CD4-positive, alpha-beta T cell treated with Interleukin-6 for 4 hours (primary cell): ENCODE results near the gene SPACA7.

Experiments
- DNase-seq: peaks from one replicate; pipeline ENCODE4 v3.0.0-alpha.2; 2020; ENCODE audit warnings: mixed read lengths

The SPACA7 gene, protein sequence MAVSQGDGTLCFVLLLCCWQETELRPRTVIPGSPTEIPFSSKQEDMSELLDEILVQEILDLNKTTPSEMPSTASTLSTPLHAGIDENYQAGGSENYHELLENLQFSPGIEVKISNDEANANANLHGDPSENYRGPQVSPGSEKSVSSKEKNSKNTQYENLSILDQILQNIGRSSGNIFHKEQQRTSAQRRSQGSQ

GRCh38 chr13:112376050-112376681 is at the start of gene SPACA7:
Gene SPACA7 (plus strand): TSS chr13:112376355. CDS start chr13:112376386, 31 bp downstream.
- DNase-seq = no peak

DNA sequence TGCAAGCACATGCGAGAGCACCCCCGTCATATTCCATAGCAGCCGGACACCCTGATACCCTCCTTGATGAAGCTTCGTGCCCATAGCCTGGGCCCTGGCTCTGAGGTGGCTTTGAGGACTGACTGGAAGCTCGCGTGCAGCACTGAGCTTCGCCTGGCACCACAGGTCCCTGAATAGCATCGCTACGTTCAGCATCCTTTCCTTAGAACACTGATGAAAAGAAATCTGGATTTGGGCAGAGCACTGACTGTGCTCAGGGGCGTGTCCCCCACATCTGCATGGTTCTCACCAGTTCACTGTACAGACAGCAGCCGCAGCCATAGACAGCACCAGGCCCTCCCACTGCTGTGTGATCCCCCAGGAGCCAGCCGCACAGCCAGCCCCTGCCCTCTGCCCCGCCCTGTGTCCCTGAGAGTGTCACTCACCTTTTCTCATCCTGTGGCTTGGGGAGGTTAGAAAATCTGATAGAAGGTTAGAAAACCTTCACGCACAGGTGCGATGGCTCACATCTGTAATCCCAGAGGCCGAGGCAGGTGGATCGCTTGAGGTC is 49.3 kb upstream of the SPACA7 start:
- no peak for DNase-seq

DNA sequence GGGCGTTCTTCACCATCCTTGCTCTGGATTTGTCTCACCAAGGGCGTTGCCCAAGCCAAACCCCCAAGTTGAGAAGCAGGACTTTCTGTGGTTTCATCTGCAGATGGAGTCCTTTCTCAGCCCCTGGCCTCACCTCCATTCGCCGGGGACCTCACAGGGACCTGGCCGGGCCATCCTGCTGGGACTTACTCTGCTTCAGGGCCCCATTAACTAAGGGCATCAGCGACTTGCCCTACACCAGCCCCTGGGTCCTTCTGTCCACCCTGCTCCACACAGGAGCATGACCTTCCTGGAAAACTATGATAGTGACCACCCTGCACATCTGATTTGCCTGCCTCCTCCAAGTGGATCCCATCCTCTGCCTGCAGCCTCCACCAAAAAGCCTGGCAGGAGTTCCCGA is 47.2 kb upstream of the SPACA7 start:
- no peak for DNase-seq

DNA sequence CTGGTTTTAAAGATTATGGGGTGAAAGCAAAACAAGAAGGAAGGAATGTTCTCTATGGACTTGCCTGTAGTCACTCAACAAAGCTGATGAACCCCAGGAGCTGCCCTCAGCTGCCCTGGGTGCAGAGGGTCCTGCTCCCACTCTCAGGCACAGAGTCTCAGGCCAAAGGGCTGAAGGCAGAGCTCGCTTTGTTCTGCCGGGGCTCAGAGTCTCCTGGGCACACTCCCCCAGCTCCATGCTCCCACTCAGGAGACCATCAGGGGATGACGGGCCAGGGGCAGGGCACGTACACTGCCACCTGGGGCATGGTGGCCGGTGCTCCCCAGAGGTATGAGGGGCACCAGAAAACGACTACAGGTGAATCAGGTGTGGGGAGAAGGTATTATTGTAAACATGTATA is 46.8 kb upstream of the SPACA7 start:
- DNase-seq = no peak

- DNase-seq = no peak
Observed at GRCh38 chr13:112330066-112330465, 46.1 kb upstream of the SPACA7 start.

GRCh38 chr13:112330479-112331381 is 45.4 kb upstream of the SPACA7 start:
- DNase-seq = no peak

- no peak for DNase-seq
Observed at GRCh38 chr13:112331675-112332074, 44.5 kb upstream of the SPACA7 start.

- no peak for DNase-seq
Observed at GRCh38 chr13:112332727-112333126, 43.4 kb upstream of the SPACA7 start.

- DNase-seq = no peak
Observed at GRCh38 chr13:112333756-112334543, 42.2 kb upstream of the SPACA7 start.

DNA sequence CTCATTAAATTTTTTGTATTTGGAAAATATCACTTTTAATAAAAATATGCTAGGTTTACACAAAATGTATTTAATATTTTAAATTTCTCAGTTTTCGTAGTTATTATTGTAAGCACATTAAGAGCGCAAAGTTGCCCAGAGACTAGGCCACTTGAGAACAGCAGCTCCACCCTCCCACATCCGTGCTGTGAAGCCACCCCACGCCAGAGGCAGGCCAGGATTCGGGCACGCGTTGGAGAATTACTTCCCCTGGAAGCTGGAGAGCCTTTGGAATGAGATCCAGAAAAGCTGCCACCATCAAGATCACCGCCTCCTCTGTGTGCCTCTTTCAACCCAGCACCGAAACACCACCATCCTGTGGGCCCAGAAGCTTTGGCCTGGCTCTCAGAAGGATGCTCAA is 41.0 kb upstream of the SPACA7 start:
- no peak for DNase-seq

GRCh38 chr13:112341446-112341845 is 34.7 kb upstream of the SPACA7 start:
- no peak for DNase-seq

DNA sequence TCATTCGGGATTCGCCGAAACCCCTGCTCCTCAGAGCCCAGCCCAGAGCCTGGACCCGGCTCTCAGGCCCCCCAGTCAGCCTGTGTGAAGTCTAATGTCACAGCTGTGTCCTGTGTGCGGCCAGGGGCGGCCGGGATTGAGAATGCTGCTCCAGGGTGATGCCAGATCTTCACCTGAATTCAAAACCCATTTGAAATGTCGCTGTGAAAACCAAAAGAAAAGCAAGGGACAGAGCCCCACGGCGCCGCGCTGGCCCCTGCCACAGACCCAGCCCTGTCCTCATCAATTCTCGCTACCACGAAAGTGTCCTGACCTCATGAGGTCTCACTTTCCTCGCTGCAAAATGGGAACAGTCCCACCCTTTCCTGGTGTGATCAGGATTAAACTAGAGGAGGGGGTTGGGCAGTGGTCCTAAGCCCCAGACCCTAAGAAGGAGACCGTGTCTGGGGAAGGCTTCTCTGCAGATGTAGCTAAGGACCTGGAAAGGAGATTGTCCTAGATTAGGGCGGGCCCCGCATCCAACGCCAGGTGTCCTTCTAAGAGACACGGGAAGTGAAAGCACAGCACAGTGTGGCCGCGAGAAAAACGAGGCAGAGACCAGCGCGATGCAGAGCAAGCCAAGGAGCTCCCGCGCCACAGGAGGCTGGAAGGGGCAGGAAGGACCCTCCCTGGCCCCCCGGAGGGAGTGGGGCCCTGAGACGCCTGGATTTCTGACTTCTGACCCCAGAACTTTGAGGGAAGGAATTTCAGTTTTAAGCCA is 34.0 kb upstream of the SPACA7 start:
- DNase-seq = no peak

DNA sequence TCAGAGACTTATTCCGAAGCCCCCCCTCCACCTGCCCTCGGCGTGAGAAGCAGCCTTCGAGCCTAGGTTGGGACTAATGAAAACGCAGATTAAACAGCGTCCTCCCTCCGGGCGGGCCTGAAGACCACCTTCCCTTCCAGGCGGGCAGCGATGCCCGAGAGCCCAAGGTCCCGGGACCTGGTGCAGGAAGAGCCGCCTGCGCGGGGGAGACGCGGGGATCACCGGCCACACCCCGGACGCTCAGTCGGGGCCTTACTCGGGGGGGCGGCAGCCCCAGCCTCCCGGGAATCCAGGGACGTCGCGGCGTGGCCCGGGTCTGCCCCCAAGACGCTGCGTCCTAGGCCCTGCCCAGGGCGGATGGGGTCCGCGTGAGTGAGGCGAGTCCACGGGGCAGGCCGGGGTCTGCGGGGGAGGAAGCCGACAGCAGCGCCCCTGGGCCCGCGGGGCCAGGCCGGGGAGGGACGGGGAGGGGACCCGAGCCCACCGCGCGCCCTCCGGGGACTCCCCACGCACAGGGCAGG is 33.3 kb upstream of the SPACA7 start:
- no peak for DNase-seq

DNA sequence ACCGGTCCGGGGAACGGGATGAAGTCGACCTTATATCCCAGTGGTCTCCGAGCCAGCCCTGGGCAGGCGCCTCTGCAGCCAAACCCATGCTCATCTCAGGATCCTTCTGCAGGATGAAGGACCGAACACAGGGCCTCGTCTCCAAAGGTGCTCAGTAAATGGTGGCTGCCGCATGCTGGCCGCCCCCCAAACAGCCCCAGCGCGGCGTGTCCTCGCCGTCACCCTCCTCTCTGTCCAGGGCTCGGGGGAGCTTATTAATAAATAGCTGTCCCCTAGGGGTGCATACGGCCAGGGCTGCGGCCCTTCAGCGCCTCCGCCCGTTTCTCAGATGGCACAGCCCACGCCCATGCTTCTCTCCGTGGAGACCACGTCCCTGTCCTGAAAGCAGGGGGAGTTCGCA is 32.6 kb upstream of the SPACA7 start:
- DNase-seq = no peak

DNA sequence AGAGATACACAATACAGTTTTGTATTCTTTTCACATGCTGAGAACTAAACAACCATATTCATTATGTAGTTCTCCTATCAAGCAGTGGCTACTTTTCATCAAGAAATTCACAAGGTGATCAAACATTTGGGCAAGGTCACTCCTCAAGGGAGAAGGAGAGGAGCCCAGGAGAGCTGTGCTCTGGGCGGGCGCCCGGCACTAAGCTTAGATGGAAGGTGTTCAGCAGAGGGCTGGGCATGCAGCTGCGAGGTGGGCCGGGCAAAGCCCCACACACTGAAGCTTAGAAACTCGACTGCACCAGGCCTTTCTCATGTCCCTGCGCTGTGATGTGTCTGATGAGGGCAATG is 30.4 kb upstream of the SPACA7 start:
- DNase-seq = no peak

- no peak for DNase-seq
Observed at GRCh38 chr13:112346173-112346898, 29.8 kb upstream of the SPACA7 start.

DNA sequence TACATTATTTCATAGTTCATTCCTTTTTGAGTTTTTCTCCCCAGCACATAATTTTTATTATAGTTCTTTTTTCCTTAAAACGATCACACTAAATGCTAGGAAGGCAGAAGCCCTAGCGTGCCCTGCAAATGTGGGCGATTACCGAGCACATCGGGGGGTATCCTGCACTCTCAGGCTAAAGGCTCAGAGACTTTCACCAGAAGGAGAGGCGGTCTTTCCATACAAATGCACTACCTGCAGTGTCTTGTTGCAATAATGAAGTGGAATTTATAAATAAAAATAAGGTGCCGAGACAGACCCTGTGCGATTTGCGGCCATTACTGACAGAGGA is 29.3 kb upstream of the SPACA7 start:
- no peak for DNase-seq

DNA sequence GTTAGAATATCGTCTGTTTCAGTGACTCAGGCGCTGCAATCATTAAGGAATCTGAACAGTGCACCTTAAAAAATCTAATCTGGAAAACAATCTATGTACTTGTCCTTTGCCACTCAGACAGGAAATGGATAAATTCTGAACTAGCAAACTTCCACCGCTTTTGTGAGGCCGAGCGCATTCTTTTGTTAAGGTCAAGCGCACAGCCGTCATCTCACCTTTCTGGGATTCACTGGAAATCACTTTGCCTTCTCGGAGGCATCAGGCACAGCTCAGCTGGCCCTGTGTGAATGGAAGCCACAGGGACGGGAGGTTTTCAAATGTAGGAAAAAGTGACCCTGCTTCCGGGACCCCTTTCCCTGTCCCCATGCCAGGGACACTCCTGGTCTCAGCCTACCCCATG is 28.2 kb upstream of the SPACA7 start:
- no peak for DNase-seq

DNA sequence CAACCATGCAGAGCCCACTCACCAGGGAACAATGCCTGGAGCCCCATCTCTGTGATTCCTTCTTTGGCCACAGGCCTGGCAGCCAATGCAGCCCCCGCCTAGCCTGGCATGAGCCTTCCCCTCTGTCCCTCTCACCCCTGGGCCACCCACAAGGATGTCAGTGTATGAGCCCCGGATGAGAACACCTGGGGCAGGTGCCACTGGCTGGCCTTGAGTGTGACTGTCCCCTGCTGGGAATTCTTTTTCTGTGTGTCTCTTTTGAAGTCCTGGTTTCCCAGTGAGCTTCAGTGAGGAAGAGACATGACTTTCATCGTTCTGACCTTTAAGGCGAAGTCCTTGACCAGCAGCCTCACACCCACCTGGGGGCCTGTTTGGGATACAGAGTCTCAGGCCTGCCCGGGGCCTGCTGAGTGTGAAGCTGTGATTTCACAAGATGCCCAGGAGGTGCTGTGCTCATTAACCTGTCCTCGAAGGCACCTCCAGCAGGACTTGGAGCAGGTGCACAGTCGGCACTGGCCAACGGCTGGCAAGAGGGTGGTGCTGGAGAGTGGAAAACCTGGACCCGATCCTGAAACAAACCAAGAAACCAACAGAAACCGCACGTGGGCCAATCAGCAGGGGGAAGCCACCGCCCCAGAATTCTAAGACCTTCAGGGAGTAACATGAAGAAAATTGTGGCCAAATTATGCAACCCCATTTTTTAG is 27.4 kb upstream of the SPACA7 start:
- DNase-seq = no peak

GRCh38 chr13:112349681-112350080 is 26.5 kb upstream of the SPACA7 start:
- no peak for DNase-seq

DNA sequence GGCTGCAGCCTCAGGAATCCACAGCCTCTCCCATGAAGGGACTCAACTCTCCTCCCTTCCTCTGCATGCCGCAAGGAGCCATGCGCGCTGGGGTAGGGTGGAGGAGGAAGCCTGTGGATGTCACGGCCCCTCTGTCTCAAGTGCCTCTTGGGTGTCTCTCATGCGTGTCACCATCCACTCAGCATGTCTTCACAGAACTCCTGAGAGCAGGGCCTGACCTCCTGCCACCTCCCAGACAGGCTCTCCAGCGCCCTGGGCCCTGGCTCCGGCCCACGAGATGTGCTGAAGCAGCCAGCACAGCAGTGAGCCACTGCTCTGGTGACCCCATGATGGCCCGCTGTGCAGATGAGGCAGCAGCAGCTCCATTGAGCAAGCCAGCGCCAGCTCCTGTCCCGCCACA is 25.9 kb upstream of the SPACA7 start:
- no peak for DNase-seq
